ENCODE measurements around the gene SLC4A3. TPM values are rescaled to one million over a fixed set of nuclear protein-coding genes. Genes with fewer than 3 reads are reported as not detected.

Gene SLC4A3
- total RNA-seq: under 1 TPM in 1 of 2 experiments, not detected in 1; 0.13 TPM
- not detected for polyA plus RNA-seq

- no peaks in the 10 kb centered on the region for H3K36me3 Mint-ChIP-seq
- H3K27ac Mint-ChIP-seq: peak within 1 kb of the TSS in 1 of 8 donors; percentile 2
- Histone ChIP-seq H3K4me3 (ENCODE audit: low read length) (no peak within 1 kb of the TSS), H3K9me3 (ENCODE audit: low read length) (no peaks in the 10 kb centered on the region), H3K27me3 (ENCODE audit: insufficient read depth, low read length, poor library complexity, severe bottlenecking) (peaks cover 6% of the 10 kb centered on the region), H3K4me1 (ENCODE audit: insufficient read depth, low read length) (no peaks in the 10 kb centered on the region), H3K27ac (ENCODE audit: low read depth, low read length) (no peak within 1 kb of the TSS), H3K36me3 (ENCODE audit: insufficient read depth, low read length) (no peaks in the 10 kb centered on the region)
- peaks cover 18 to 48% of the 10 kb centered on the region in 2 donors for H3K27me3 Mint-ChIP-seq
- POLR2A ChIA-PET: interaction anchor here (0.7 kb wide), 1 partner anchor 371 kb away, joined by 4 read pairs; no protein-coding TSS in a partner anchor
- H3K9me3 Mint-ChIP-seq: no peaks in the 10 kb centered on the region
- CTCF ChIA-PET: interaction anchor here (1.5 kb wide), 1 partner anchor 16 kb away, joined by 4 read pairs; no protein-coding TSS in a partner anchor
- DNase-seq: peak in 1 of 5 donors; percentile 16
- peaks cover 5 to 8% (median 5%) of the 10 kb centered on the region in 3 donors for H3K4me1 Mint-ChIP-seq
- H3K4me3 Mint-ChIP-seq: peak within 1 kb of the TSS; percentile 62 to 92 (median 75)
These were observed at the start of gene SLC4A3 for GRCh38 chr2:219627103-219628100. Gene SLC4A3, plus strand, starts transcription at chr2:219627630. Its CDS starts 363 bp downstream, at chr2:219627993.

- H3K36me3 Mint-ChIP-seq: no peaks in the 10 kb centered on the region
- no peaks in the 10 kb centered on the region for H3K9me3 ChIP-seq (ENCODE audit: low read length)
- H3K27me3 ChIP-seq (ENCODE audit: insufficient read depth, low read length, poor library complexity, severe bottlenecking): no peaks in the 10 kb centered on the region
- H3K27ac ChIP-seq (ENCODE audit: low read depth, low read length): no peak overlapping the region
- H3K27me3 Mint-ChIP-seq: peaks cover 8 to 50% of the 10 kb centered on the region in 2 donors
- no peaks in the 10 kb centered on the region for H3K9me3 Mint-ChIP-seq
- peak overlapping the region in 1 of 8 donors; percentile 19 for H3K27ac Mint-ChIP-seq
- H3K4me3 Mint-ChIP-seq: peak overlapping the region in 1 of 7 donors; percentile 61
- ChIA-PET CTCF (no interaction called here), POLR2A (no interaction called here)
- no peaks in the 10 kb centered on the region for H3K36me3 ChIP-seq (ENCODE audit: insufficient read depth, low read length)
- no peaks in the 10 kb centered on the region for H3K4me1 ChIP-seq (ENCODE audit: insufficient read depth, low read length)
- no peak for DNase-seq
- no peak overlapping the region for H3K4me3 ChIP-seq (ENCODE audit: low read length)
- no peaks in the 10 kb centered on the region for H3K4me1 Mint-ChIP-seq
These were observed 48.4 kb upstream of the SLC4A3 start for GRCh38 chr2:219578811-219579613.

- CTCF ChIA-PET: no interaction called here
- Mint-ChIP-seq H3K9me3 (no peaks in the 10 kb centered on the region), H3K36me3 (no peaks in the 10 kb centered on the region), H3K27me3 (peaks cover 7 to 43% of the 10 kb centered on the region in 2 donors), H3K4me3 (no peak overlapping the region), H3K4me1 (no peaks in the 10 kb centered on the region), H3K27ac (no peak overlapping the region)
- POLR2A ChIA-PET: no interaction called here
- Histone ChIP-seq H3K27me3 (ENCODE audit: insufficient read depth, low read length, poor library complexity, severe bottlenecking) (no peaks in the 10 kb centered on the region), H3K9me3 (ENCODE audit: low read length) (no peaks in the 10 kb centered on the region), H3K36me3 (ENCODE audit: insufficient read depth, low read length) (no peaks in the 10 kb centered on the region), H3K4me1 (ENCODE audit: insufficient read depth, low read length) (no peaks in the 10 kb centered on the region), H3K4me3 (ENCODE audit: low read length) (no peak overlapping the region), H3K27ac (ENCODE audit: low read depth, low read length) (no peak overlapping the region)
- no peak for DNase-seq
These were observed 46.1 kb upstream of the SLC4A3 start for GRCh38 chr2:219581346-219581745.

GRCh38 chr2:219591091-219591490 lies 36.3 kb upstream of the SLC4A3 start:
- DNase-seq: no peak
- ChIA-PET CTCF (interaction anchor here (1.1 to 1.5 kb wide), 2 partner anchors 9 to 50 kb away, joined by 4 read pairs; no protein-coding TSS in a partner anchor), POLR2A (interaction anchor here (0.6 kb wide), 1 partner anchor 338 kb away, joined by 6 read pairs; the partner anchor contains the start of gene TUBA4B)
- Histone ChIP-seq H3K27me3 (ENCODE audit: insufficient read depth, low read length, poor library complexity, severe bottlenecking) (no peaks in the 10 kb centered on the region), H3K27ac (ENCODE audit: low read depth, low read length) (no peak overlapping the region), H3K36me3 (ENCODE audit: insufficient read depth, low read length) (no peaks in the 10 kb centered on the region), H3K4me1 (ENCODE audit: insufficient read depth, low read length) (no peaks in the 10 kb centered on the region), H3K9me3 (ENCODE audit: low read length) (no peaks in the 10 kb centered on the region), H3K4me3 (ENCODE audit: low read length) (no peak overlapping the region)
- Mint-ChIP-seq H3K4me3 (no peak overlapping the region), H3K27ac (no peak overlapping the region), H3K4me1 (no peaks in the 10 kb centered on the region), H3K27me3 (peaks cover 9 to 45% of the 10 kb centered on the region in 2 donors), H3K9me3 (no peaks in the 10 kb centered on the region), H3K36me3 (peaks cover 0 to 2% (median 0%) of the 10 kb centered on the region in 3 donors)

- Histone ChIP-seq H3K36me3 (ENCODE audit: insufficient read depth, low read length) (no peaks in the 10 kb centered on the region), H3K4me3 (ENCODE audit: low read length) (no peak overlapping the region), H3K4me1 (ENCODE audit: insufficient read depth, low read length) (peaks cover 7% of the 10 kb centered on the region), H3K27ac (ENCODE audit: low read depth, low read length) (no peak overlapping the region), H3K9me3 (ENCODE audit: low read length) (no peaks in the 10 kb centered on the region), H3K27me3 (ENCODE audit: insufficient read depth, low read length, poor library complexity, severe bottlenecking) (no peaks in the 10 kb centered on the region)
- H3K4me1 Mint-ChIP-seq: peaks cover 0 to 10% (median 10%) of the 10 kb centered on the region in 3 donors
- peaks cover 9 to 30% of the 10 kb centered on the region in 2 donors for H3K27me3 Mint-ChIP-seq
- peaks cover 0 to 4% (median 2%) of the 10 kb centered on the region in 3 donors for H3K36me3 Mint-ChIP-seq
- DNase-seq: no peak
- ChIA-PET POLR2A (no interaction called here), CTCF (no interaction called here)
- H3K27ac Mint-ChIP-seq: no peak overlapping the region
- no peaks in the 10 kb centered on the region for H3K9me3 Mint-ChIP-seq
- peak overlapping the region in 1 of 7 donors; percentile 39 for H3K4me3 Mint-ChIP-seq
These were observed 34.7 kb upstream of the SLC4A3 start for GRCh38 chr2:219592736-219593135.

- peaks cover 0 to 8% (median 2%) of the 10 kb centered on the region in 3 donors for H3K36me3 Mint-ChIP-seq
- H3K4me1 ChIP-seq (ENCODE audit: insufficient read depth, low read length): peaks cover 9% of the 10 kb centered on the region
- H3K4me3 Mint-ChIP-seq: peak overlapping the region in 1 of 7 donors; percentile 39
- no peak overlapping the region for H3K27ac ChIP-seq (ENCODE audit: low read depth, low read length)
- H3K4me3 ChIP-seq (ENCODE audit: low read length): no peak overlapping the region
- no peaks in the 10 kb centered on the region for H3K9me3 Mint-ChIP-seq
- peaks cover 4 to 14% (median 14%) of the 10 kb centered on the region in 3 donors for H3K4me1 Mint-ChIP-seq
- no peak overlapping the region for H3K27ac Mint-ChIP-seq
- H3K27me3 Mint-ChIP-seq: peaks cover 9 to 27% of the 10 kb centered on the region in 2 donors
- ChIA-PET CTCF (no interaction called here), POLR2A (no interaction called here)
- no peaks in the 10 kb centered on the region for H3K36me3 ChIP-seq (ENCODE audit: insufficient read depth, low read length)
- H3K9me3 ChIP-seq (ENCODE audit: low read length): no peaks in the 10 kb centered on the region
- no peaks in the 10 kb centered on the region for H3K27me3 ChIP-seq (ENCODE audit: insufficient read depth, low read length, poor library complexity, severe bottlenecking)
- no peak for DNase-seq
These were observed 34.3 kb upstream of the SLC4A3 start for GRCh38 chr2:219593154-219593553.

- Histone ChIP-seq H3K9me3 (ENCODE audit: low read length) (no peaks in the 10 kb centered on the region), H3K36me3 (ENCODE audit: insufficient read depth, low read length) (no peaks in the 10 kb centered on the region), H3K4me1 (ENCODE audit: insufficient read depth, low read length) (peaks cover 14% of the 10 kb centered on the region), H3K27ac (ENCODE audit: low read depth, low read length) (peak overlapping the region; percentile 67), H3K27me3 (ENCODE audit: insufficient read depth, low read length, poor library complexity, severe bottlenecking) (no peaks in the 10 kb centered on the region), H3K4me3 (ENCODE audit: low read length) (no peak overlapping the region)
- CTCF ChIA-PET: interaction anchor here (1.1 kb wide), 1 partner anchor 66 kb away, joined by 3 read pairs; no protein-coding TSS in a partner anchor
- peaks cover 15 to 26% (median 26%) of the 10 kb centered on the region in 3 donors for H3K4me1 Mint-ChIP-seq
- no peaks in the 10 kb centered on the region for H3K9me3 Mint-ChIP-seq
- H3K4me3 Mint-ChIP-seq: peak overlapping the region in 1 of 7 donors; percentile 97
- POLR2A ChIA-PET: no interaction called here
- H3K27me3 Mint-ChIP-seq: peaks cover 7 to 18% of the 10 kb centered on the region in 2 donors
- peak overlapping the region in 2 of 8 donors; percentile 40 to 91 for H3K27ac Mint-ChIP-seq
- DNase-seq: no peak
- H3K36me3 Mint-ChIP-seq: peaks cover 0 to 10% (median 1%) of the 10 kb centered on the region in 3 donors
These were observed 32.2 kb upstream of the SLC4A3 start for GRCh38 chr2:219595256-219595655.
